ENCODE results near the gene SDK1.

The SDK1 gene

GRCh38 chr7:3321206-3321605, 20.2 kb downstream of the SDK1 start:
- Histone ChIP-seq H3K79me2 (no peaks in the 10 kb centered on the region), H3K27ac (no peak overlapping the region), H3K4me1 (no peaks in the 10 kb centered on the region), H3K27me3 (ENCODE audit: control insufficient read depth, insufficient read depth, low read length) (no peaks in the 10 kb centered on the region), H3K36me3 (ENCODE audit: control insufficient read depth, insufficient read depth, low read length) (no peaks in the 10 kb centered on the region), H2AFZ (no peak overlapping the region), H3K9me3 (ENCODE audit: control insufficient read depth, low read length) (no peaks in the 10 kb centered on the region), H3K9ac (no peak overlapping the region), H3K4me3 (ENCODE audit: low read depth, low read length) (no peak overlapping the region), H3K4me2 (ENCODE audit: low read length) (no peak overlapping the region)
- TF ChIP-seq CTCF (IDR thresholded peaks at IDR 0.05): no peak

DNA sequence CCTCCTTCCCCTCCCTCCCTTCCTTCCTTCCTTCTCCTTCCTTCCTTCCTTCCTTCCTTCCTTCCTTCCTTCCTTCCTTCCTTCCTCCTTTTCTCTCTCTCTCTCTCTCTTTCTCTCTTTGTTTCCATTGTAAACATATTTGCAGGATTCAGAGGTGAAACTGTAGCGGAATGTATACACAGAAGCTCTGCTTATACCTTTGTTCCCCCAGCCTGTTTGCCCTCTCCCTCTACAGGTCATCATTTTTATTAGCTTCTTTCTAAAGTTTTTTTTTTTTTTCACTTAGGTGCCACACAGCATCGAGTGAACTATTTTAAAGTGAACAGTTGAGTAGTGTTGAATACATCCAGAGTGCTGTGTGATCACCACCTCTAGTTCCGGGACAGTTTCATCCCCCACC, 20.7 kb downstream of the SDK1 start:
- H2AFZ ChIP-seq: no peak overlapping the region
- no peaks in the 10 kb centered on the region for H3K27me3 ChIP-seq (ENCODE audit: control insufficient read depth, insufficient read depth, low read length)
- H3K79me2 ChIP-seq: no peaks in the 10 kb centered on the region
- TF ChIP-seq CTCF (IDR thresholded peaks at IDR 0.05): no peak
- no peak overlapping the region for H3K27ac ChIP-seq
- no peaks in the 10 kb centered on the region for H3K36me3 ChIP-seq (ENCODE audit: control insufficient read depth, insufficient read depth, low read length)
- H3K9me3 ChIP-seq (ENCODE audit: control insufficient read depth, low read length): no peaks in the 10 kb centered on the region
- no peak overlapping the region for H3K4me2 ChIP-seq (ENCODE audit: low read length)
- H3K4me3 ChIP-seq (ENCODE audit: low read depth, low read length): no peak overlapping the region
- H3K4me1 ChIP-seq: no peaks in the 10 kb centered on the region
- no peak overlapping the region for H3K9ac ChIP-seq

- Histone ChIP-seq H3K4me1 (no peaks in the 10 kb centered on the region), H3K36me3 (ENCODE audit: control insufficient read depth, insufficient read depth, low read length) (no peaks in the 10 kb centered on the region), H3K27me3 (ENCODE audit: control insufficient read depth, insufficient read depth, low read length) (no peaks in the 10 kb centered on the region), H3K9ac (no peak overlapping the region), H3K4me2 (ENCODE audit: low read length) (no peak overlapping the region), H3K9me3 (ENCODE audit: control insufficient read depth, low read length) (no peaks in the 10 kb centered on the region), H2AFZ (no peak overlapping the region), H3K79me2 (no peaks in the 10 kb centered on the region), H3K4me3 (ENCODE audit: low read depth, low read length) (no peak overlapping the region), H3K27ac (no peak overlapping the region)
- no peak for TF ChIP-seq CTCF (IDR thresholded peaks at IDR 0.05)
Measured at GRCh38 chr7:3326246-3326645, 25.2 kb downstream of the SDK1 start.

GRCh38 chr7:3327099-3327498, 26.0 kb downstream of the SDK1 start:
- Histone ChIP-seq H3K27ac (no peak overlapping the region), H2AFZ (no peak overlapping the region), H3K9ac (no peak overlapping the region), H3K79me2 (no peaks in the 10 kb centered on the region), H3K4me3 (ENCODE audit: low read depth, low read length) (no peak overlapping the region), H3K9me3 (ENCODE audit: control insufficient read depth, low read length) (no peaks in the 10 kb centered on the region), H3K36me3 (ENCODE audit: control insufficient read depth, insufficient read depth, low read length) (no peaks in the 10 kb centered on the region), H3K4me1 (no peaks in the 10 kb centered on the region), H3K27me3 (ENCODE audit: control insufficient read depth, insufficient read depth, low read length) (no peaks in the 10 kb centered on the region), H3K4me2 (ENCODE audit: low read length) (no peak overlapping the region)
- TF ChIP-seq CTCF (IDR thresholded peaks at IDR 0.05): no peak

GRCh38 chr7:3327655-3328054, 26.6 kb downstream of the SDK1 start:
- Histone ChIP-seq H3K9me3 (ENCODE audit: control insufficient read depth, low read length) (no peaks in the 10 kb centered on the region), H3K27me3 (ENCODE audit: control insufficient read depth, insufficient read depth, low read length) (no peaks in the 10 kb centered on the region), H3K27ac (no peak overlapping the region), H3K4me1 (no peaks in the 10 kb centered on the region), H3K9ac (no peak overlapping the region), H3K4me3 (ENCODE audit: low read depth, low read length) (no peak overlapping the region), H3K79me2 (no peaks in the 10 kb centered on the region), H3K4me2 (ENCODE audit: low read length) (no peak overlapping the region), H2AFZ (no peak overlapping the region), H3K36me3 (ENCODE audit: control insufficient read depth, insufficient read depth, low read length) (no peaks in the 10 kb centered on the region)
- TF ChIP-seq CTCF (IDR thresholded peaks at IDR 0.05): no peak

Data from parathyroid adenoma (tissue), 2 donors.